HepG2 (cell line): ENCODE data around the gene GRID1. TPM values are rescaled to one million over a fixed set of nuclear protein-coding genes. Genes with fewer than 3 reads are reported as not detected.
A peak's percentile ranks its signal among the peaks of the same experiment; 100 is the strongest.

Source experiments
- ARNT2 ChIP-seq: sonication (generic); formaldehyde crosslinking; IDR thresholded peaks from 2 replicates; pipeline ENCODE4 v1.8.0; 2022; ENCODE audit warnings: mild to moderate bottlenecking, low read depth, missing genetic modification reagents, moderate library complexity
- GABPB1 ChIP-seq: IDR thresholded peaks from 2 replicates; pipeline ENCODE4 v1.6.1; 2016; ENCODE audit warnings: mild to moderate bottlenecking, missing genetic modification reagents, moderate library complexity, missing compliant biosample characterization
- MAX ChIP-seq: IDR thresholded peaks from 2 replicates; pipeline ENCODE4 v1.6.1; 2012; ENCODE audit warnings: inconsistent platforms
- PHF5A ChIP-seq: IDR thresholded peaks from one replicate; pipeline ENCODE4 v1.6.1; 2018; ENCODE audit warnings: low read depth, missing genetic modification reagents; ENCODE audit not compliant: unreplicated experiment
- SALL1 ChIP-seq: sonication (generic); formaldehyde crosslinking; IDR thresholded peaks from 2 replicates; pipeline ENCODE4 v1.8.0; 2022; ENCODE audit warnings: mild to moderate bottlenecking, missing genetic modification reagents
- SP1 ChIP-seq, 2 experiments: fragments of 450-650 bp in 1 of 2; sonication (generic) in 1 of 2; formaldehyde crosslinking in 1 of 2; IDR thresholded peaks; 2 replicates each; pipeline versions ENCODE4 v1.4.0 to v1.6.1; 2016 to 2020; ENCODE audit warnings: missing genetic modification reagents in 1 of 2
- YEATS4 ChIP-seq: sonication (generic); formaldehyde crosslinking; IDR thresholded peaks from 2 replicates; pipeline ENCODE4 v1.4.0; 2020; ENCODE audit warnings: missing genetic modification reagents, borderline replicate concordance
- ZFP91 ChIP-seq: sonication (generic); formaldehyde crosslinking; IDR thresholded peaks from 2 replicates; pipeline ENCODE4 v1.9.0; 2022; ENCODE audit warnings: missing genetic modification reagents, mild to moderate bottlenecking, borderline replicate concordance
- ZHX2 ChIP-seq, 2 experiments: sonication (generic) in 1 of 2; formaldehyde crosslinking in 1 of 2; IDR thresholded peaks; 2 replicates each; pipeline versions ENCODE4 v1.6.1 to v1.9.0; 2014 to 2022; ENCODE audit warnings: antibody characterized with exemption in 1 of 2, borderline replicate concordance in 1 of 2, inconsistent platforms in 1 of 2, low read depth in 1 of 2, missing genetic modification reagents in 1 of 2
- ZMAT3 ChIP-seq: sonication (generic); formaldehyde crosslinking; conservative IDR thresholded peaks from 2 replicates; pipeline ENCODE4 v1.7.0; 2021; ENCODE audit warnings: missing genetic modification reagents
- ZNF451 ChIP-seq: sonication (generic); formaldehyde crosslinking; IDR thresholded peaks from 2 replicates; pipeline ENCODE4 v1.5.0; 2020; ENCODE audit warnings: mild to moderate bottlenecking, missing genetic modification reagents
- ZNF543 ChIP-seq: sonication (generic); formaldehyde crosslinking; IDR thresholded peaks from 2 replicates; pipeline ENCODE4 v1.4.0; 2020; ENCODE audit warnings: mild to moderate bottlenecking, missing genetic modification reagents
- ZNF564 ChIP-seq: sonication (generic); formaldehyde crosslinking; IDR thresholded peaks from 2 replicates; pipeline ENCODE4 v1.8.1; 2023; ENCODE audit warnings: mild to moderate bottlenecking, missing genetic modification reagents
- ZNF576 ChIP-seq: sonication (generic); formaldehyde crosslinking; IDR thresholded peaks from 2 replicates; pipeline ENCODE4 v1.4.0; 2020; ENCODE audit warnings: mild to moderate bottlenecking, missing genetic modification reagents
- ZNF607 ChIP-seq: sonication (generic); formaldehyde crosslinking; IDR thresholded peaks from 2 replicates; pipeline ENCODE4 v1.5.1; 2020; ENCODE audit warnings: missing genetic modification reagents, mild to moderate bottlenecking, borderline replicate concordance
- ZNF737 ChIP-seq: sonication (generic); formaldehyde crosslinking; IDR thresholded peaks from 2 replicates; pipeline ENCODE4 v1.5.0; 2020; ENCODE audit warnings: missing genetic modification reagents, mild to moderate bottlenecking, borderline replicate concordance
- ZUFSP ChIP-seq: sonication (generic); formaldehyde crosslinking; IDR thresholded peaks from 2 replicates; pipeline ENCODE4 v1.9.0; 2021; ENCODE audit warnings: missing genetic modification reagents, mild to moderate bottlenecking, borderline replicate concordance
- polyA plus RNA-seq, 8 experiments: library from polyadenylated mRNA; depleted of rRNA in 3 of 8; stranded (reverse) in 7 of 8; unstranded in 1 of 8; fragments of >200 nt; fragmentation: Illumina TruSeq in 4 of 8; extraction: Trizol in 4 of 8; gene quantifications; 2 replicates each; pipeline versions ENCODE4 v1.2.1 to v1.2.3, GENCODE V29; 2011 to 2016; ENCODE audit warnings: low read depth in 4 of 8, missing spikeins in 1 of 8, mixed read lengths in 1 of 8; ENCODE audit not compliant: insufficient read depth in 1 of 8
- total RNA-seq, 5 experiments: library from RNA; depleted of rRNA; stranded (reverse); fragments of >200 nt; fragmentation: Illumina TruSeq; extraction: Trizol; gene quantifications; 2 replicates each; pipeline ENCODE4 v1.2.3, GENCODE V29; 2016; ENCODE audit warnings: low read depth in 1 of 5

GRID1 gene
- total and polyA plus RNA-seq, 2 of the 13 experiments (the other 11 are each of a cell fraction or from before 2014, with no cell fraction given) = 0.05 TPM; not detected in 1

GRCh38 chr10:86376852-86377796, 10.5 kb upstream of the GRID1 start (continued):
- TF ChIP-seq ZHX2 (IDR thresholded peaks at IDR 0.05; ENCODE audit: low read depth) (no peak), ZHX2 (CRISPR knock-in tag; IDR thresholded peaks at IDR 0.05; ENCODE audit: borderline replicate concordance) (no peak), ZNF564 (CRISPR knock-in tag) (0 out of 2 replicates have a peak, but pooled peaks have one; percentile 53), ZMAT3 (peak; percentile 44; the same call in 1 of the 2 replicates), ZNF576 (no peak), ARNT2 (CRISPR knock-in tag) (no peak), YEATS4 (CRISPR knock-in tag) (no peak), SP1 (IDR thresholded peaks at IDR 0.05) (no peak), SP1 (CRISPR knock-in tag; IDR thresholded peaks at IDR 0.05) (no peak), ZFP91 (peak; percentile 77; the same call in 1 of the 2 replicates), SALL1 (CRISPR knock-in tag) (peak; percentile 69; the same call in 1 of the 2 replicates), ZNF451 (0 out of 2 replicates have a peak, but pooled peaks have one; percentile 40), ZUFSP (CRISPR knock-in tag) (no peak), ZNF543 (0 out of 2 replicates have a peak, but pooled peaks have one; percentile 33), GABPB1 (CRISPR knock-in tag) (peak; percentile 50; the same call in 1 of the 2 replicates), MAX (peak; percentile 76), ZNF737 (CRISPR knock-in tag) (no peak), PHF5A (CRISPR knock-in tag) (no peak), ZNF607 (CRISPR knock-in tag) (no peak)
